GM12878 (cell line): ENCODE measurements around the gene GAR1. TPM values are rescaled to one million over a fixed set of nuclear protein-coding genes. Genes with fewer than 3 reads are reported as not detected.

Experiments used
- ATAC-seq: fragments of 200-7000 bp; cut with Tn5 transposase; 3 replicates; pipeline ENCODE4 v1.9.1; 2020; ENCODE audit warnings: mild to moderate bottlenecking, moderate library complexity
- BruUV-seq: library from RNA; stranded (reverse); fragments of 400-500 nt; replicated peaks from 2 replicates; lab custom pipeline; 2021; lab: Mats Ljungman, UMichigan
- CTCF ChIA-PET: fragments of 300-600 bp; sonication (Branson Sonifier 250); formaldehyde crosslinking; extraction: SDS; loops from one replicate; lab custom pipeline; 2021; ENCODE audit warnings: inconsistent platforms; lab: Yijun Ruan, JAX
- POLR2A ChIA-PET: fragments of 350-600 bp; formaldehyde crosslinking; extraction: SDS; loops from one replicate; lab custom pipeline; 2021; ENCODE audit warnings: inconsistent platforms; lab: Charles Lee
- RAD21 ChIA-PET: fragments of 300-600 bp; sonication (Branson Sonifier 250); formaldehyde crosslinking; loops from one replicate; lab custom pipeline; 2023; ENCODE audit warnings: antibody characterized with exemption; ENCODE audit not compliant: unreplicated experiment; lab: Charles Lee
- SMC1A ChIA-PET: fragments of 300-600 bp; sonication (Branson Sonifier 250); formaldehyde crosslinking; loops from one replicate; lab custom pipeline; 2023; ENCODE audit not compliant: unreplicated experiment, uncharacterized antibody; lab: Charles Lee
- DNase-seq: peaks from one replicate; pipeline ENCODE4 v3.0.0-alpha.2; 2011; ENCODE audit warnings: low read depth, low spot score
- FAIRE-seq: peaks from 3 replicates; lab custom pipeline; 2011; peaks lifted over from hg19 to GRCh38; lab: Jason Lieb, UNC
- H2AFZ ChIP-seq: 2 replicates; pipeline ENCODE4 v1.6.0; 2011; ENCODE audit warnings: low read depth, low read length, control low read depth; ENCODE audit not compliant: control insufficient read depth
- H3K27ac ChIP-seq: 2 replicates; pipeline ENCODE4 v1.5.1; 2011; ENCODE audit warnings: control low read depth; ENCODE audit not compliant: control insufficient read depth, insufficient read depth
- H3K27me3 ChIP-seq, 2 experiments: replicated peaks in 1 of 2; 2 replicates each; pipeline versions ENCODE4 v1.6.0 to v1.6.1; 2011; ENCODE audit warnings: low read length in 1 of 2; ENCODE audit not compliant: control insufficient read depth in 2 of 2, insufficient read depth in 2 of 2
- H3K36me3 ChIP-seq, 2 experiments: 2 replicates each; pipeline ENCODE4 v1.5.1; 2011; ENCODE audit warnings: low read length in 1 of 2; ENCODE audit not compliant: control insufficient read depth in 2 of 2, insufficient read depth in 2 of 2
- H3K4me1 ChIP-seq: 2 replicates; pipeline ENCODE4 v1.6.1; 2011; ENCODE audit warnings: mild to moderate bottlenecking, low read length, moderate library complexity, mixed read lengths; ENCODE audit not compliant: control insufficient read depth, insufficient read depth
- H3K4me2 ChIP-seq: 2 replicates; pipeline ENCODE4 v1.6.0; 2011; ENCODE audit warnings: control low read depth; ENCODE audit not compliant: control insufficient read depth, insufficient read depth
- H3K4me3 ChIP-seq: fragments of 200-600 bp; sonication (generic); 2 replicates; pipeline ENCODE4 v1.5.1; 2016
- H3K79me2 ChIP-seq: 2 replicates; pipeline ENCODE4 v1.6.0; 2011; ENCODE audit warnings: low read length; ENCODE audit not compliant: control insufficient read depth, insufficient read depth
- H3K9ac ChIP-seq: 2 replicates; pipeline ENCODE4 v1.8.0; 2011; ENCODE audit warnings: low read length, control low read depth, mixed read lengths; ENCODE audit not compliant: control insufficient read depth, insufficient read depth
- H3K9me3 ChIP-seq: replicated peaks from 3 replicates; pipeline ENCODE4 v1.5.1; 2011; ENCODE audit warnings: mild to moderate bottlenecking, low read length; ENCODE audit not compliant: control insufficient read depth, insufficient read depth
- H4K20me1 ChIP-seq: 2 replicates; pipeline ENCODE4 v1.6.0; 2011; ENCODE audit not compliant: control insufficient read depth, insufficient read depth
- DPF2 ChIP-seq: fragments of 450-650 bp; IDR thresholded peaks from 2 replicates; pipeline ENCODE4 v1.6.1; 2017; ENCODE audit warnings: mild to moderate bottlenecking
- ESRRA ChIP-seq: IDR thresholded peaks from 2 replicates; pipeline ENCODE4 v1.6.1; 2012; ENCODE audit warnings: mild to moderate bottlenecking, low read length, improper control_type of control experiment
- GATAD2B ChIP-seq: fragments of 450-650 bp; conservative IDR thresholded peaks from 2 replicates; pipeline ENCODE4 v1.6.1; 2017; ENCODE audit warnings: low read depth, mild to moderate bottlenecking, moderate library complexity
- HSF1 ChIP-seq: fragments of 150-350 bp; IDR thresholded peaks from 2 replicates; pipeline ENCODE4 v1.6.1; 2014; ENCODE audit warnings: mild to moderate bottlenecking, low read depth, low read length
- PML ChIP-seq: IDR thresholded peaks from 2 replicates; pipeline ENCODE4 v1.6.1; 2012; ENCODE audit warnings: low read length, inconsistent platforms
- SIN3A ChIP-seq: IDR thresholded peaks from 2 replicates; pipeline ENCODE4 v1.6.1; 2012; ENCODE audit warnings: low read depth, low read length, improper control_type of control experiment
- ZNF24 ChIP-seq: fragments of 450-650 bp; IDR thresholded peaks from 2 replicates; pipeline ENCODE4 v1.6.1; 2017; ENCODE audit warnings: antibody characterized with exemption, mild to moderate bottlenecking
- ZNF384 ChIP-seq: IDR thresholded peaks from 2 replicates; pipeline ENCODE4 v1.6.1; 2012; ENCODE audit warnings: low read depth, mild to moderate bottlenecking, low read length, improper control_type of control experiment, borderline replicate concordance
- ZNF592 ChIP-seq: fragments of 450-650 bp; IDR thresholded peaks from 2 replicates; pipeline ENCODE4 v1.6.1; 2017; ENCODE audit warnings: mild to moderate bottlenecking, moderate library complexity
- WGBS: methylation state at CpG from one replicate; pipeline ENCODE4 v1.1.6; 2016; ENCODE audit warnings: low lambda C conversion rate; ENCODE audit not compliant: insufficient replicate concordance, insufficient coverage; ENCODE audit errors: missing lambda C conversion rate; 5-methylcytosine and 5-hydroxymethylcytosine counted together
- in situ Hi-C: fragments of 300-500 bp; cut with MboI; formaldehyde crosslinking; loops from 9 replicates; pipeline ENCODE4 v1.14.3; 2018; ENCODE audit warnings: mixed read lengths
- intact Hi-C: fragments of 100-400 bp; cut with micrococcal nuclease; formaldehyde crosslinking; loops from one replicate; pipeline ENCODE4 v1.14.2; 2022; ENCODE audit not compliant: unreplicated experiment
- polyA plus RNA-seq, 11 experiments: library from polyadenylated mRNA; depleted of rRNA in 4 of 11; unstranded in 6 of 11; stranded (reverse) in 5 of 11; fragments of >200 nt; fragmentation: Nextera tagmentation in 4 of 11; fragmentation: Illumina TruSeq in 1 of 11; extraction: Ambion mirVana in 4 of 11; extraction: Trizol in 1 of 11; gene quantifications; 1 replicate in 1 of 11; 2 replicates in 10 of 11; pipeline versions ENCODE4 v1.2.1 to v1.2.3, GENCODE V29; 2011 to 2016; ENCODE audit warnings: inconsistent platforms in 2 of 11, missing spikeins in 2 of 11, low read depth in 1 of 11
- total RNA-seq, 4 experiments: library from RNA; depleted of rRNA in 3 of 4; stranded (reverse); fragments of >200 nt in 3 of 4; fragmentation: Illumina TruSeq in 1 of 4; extraction: Trizol in 1 of 4; gene quantifications; 2 replicates each; pipeline versions ENCODE4 v1.2.1 to v1.2.3, GENCODE V29; 2013 to 2021

The GAR1 gene
- total and polyA plus RNA-seq, 10 of the 15 experiments (the other 5 are each of a cell fraction or from before 2014, with no cell fraction given) = 11.7 to 76.3 (median 29.8) TPM

- no TSS peak for BruUV-seq
- intact Hi-C loops = loop anchor here (5.0 to 10.0 kb wide), 3 partner anchors 174 to 377 kb away; partner anchors contain the start of genes ELOVL6 and MCUB
Measured at GRCh38 chr4:109818268-109818667, 2.7 kb downstream of the GAR1 start.

GRCh38 chr4:109820563-109820962, 5.0 kb downstream of the GAR1 start:
- H3K9me3 ChIP-seq = no peaks in the 10 kb centered on the region
- DNase-seq (no peak), FAIRE-seq (no peak), ATAC-seq (no peak)
- intact Hi-C loops = no loop called here
- H2AFZ ChIP-seq = no peak overlapping the region
- RAD21 ChIA-PET = no interaction called here
- no peak overlapping the region for H3K4me3 ChIP-seq
- peaks cover 0 to 2% of the 10 kb centered on the region in 2 experiments; a peak in 3 of 4 replicates for H3K36me3 ChIP-seq
- BruUV-seq = no TSS peak
- no peaks in the 10 kb centered on the region for H4K20me1 ChIP-seq
- H3K79me2 ChIP-seq = peaks cover 25% of the 10 kb centered on the region
- CTCF ChIA-PET = interaction anchor here (1.0 to 1.4 kb wide), 2 partner anchors 393 to 395 kb away, joined by 3 read pairs; no protein-coding TSS in a partner anchor
- SMC1A ChIA-PET = interaction anchor here (1.2 kb wide), 1 partner anchor 15 kb away, joined by 3 read pairs; no protein-coding TSS in a partner anchor
- no peaks in the 10 kb centered on the region for H3K4me1 ChIP-seq
- in situ Hi-C loops = no loop called here
- POLR2A ChIA-PET = no interaction called here
- no peak overlapping the region for H3K27ac ChIP-seq
- WGBS = 100% methylated on average over 2 of the region's 2 CpGs
- H3K4me2 ChIP-seq = no peak overlapping the region
- no peak overlapping the region for H3K9ac ChIP-seq
- H3K27me3 ChIP-seq = no peaks in the 10 kb centered on the region
- TF ChIP-seq ESRRA (no peak), PML (no peak), DPF2 (no peak), ZNF384 (no peak), GATAD2B (no peak), SIN3A (no peak), ZNF592 (no peak)

More at GRCh38 chr4:109818268-109818667, 2.7 kb downstream of the GAR1 start:
- Histone ChIP-seq H3K9ac (no peak overlapping the region), H3K27me3 (no peaks in the 10 kb centered on the region), H2AFZ (no peak overlapping the region), H3K4me1 (no peaks in the 10 kb centered on the region), H3K4me3 (no peak overlapping the region), H3K4me2 (no peak overlapping the region), H3K27ac (no peak overlapping the region), H4K20me1 (no peaks in the 10 kb centered on the region), H3K9me3 (no peaks in the 10 kb centered on the region), H3K79me2 (peaks cover 27% of the 10 kb centered on the region), H3K36me3 (peaks cover 0 to 2% of the 10 kb centered on the region in 2 experiments; a peak in 3 of 4 replicates)
- ChIA-PET RAD21 (no interaction called here), SMC1A (interaction anchor here (1.3 kb wide), 1 partner anchor 118 kb away, joined by 3 read pairs; no protein-coding TSS in a partner anchor), CTCF (interaction anchor here (1.7 kb wide), 1 partner anchor 14 kb away, joined by 5 read pairs; no protein-coding TSS in a partner anchor), POLR2A (no interaction called here)
- ATAC-seq (no peak), DNase-seq (no peak), FAIRE-seq (no peak)
- in situ Hi-C loops = no loop called here
- WGBS = 95% methylated on average over 4 of the region's 4 CpGs
- TF ChIP-seq HSF1 = no peak
- no peak for TF ChIP-seq ZNF24
- TF ChIP-seq, all 136 proteins: peak for 0
